Glutamatergic neuron (in vitro differentiated cells): Measurements from ENCODE around the gene ZNF672. TPM values are rescaled to one million over a fixed set of nuclear protein-coding genes. Genes with fewer than 3 reads are reported as not detected.

Source experiments
- DNase-seq: peaks from one replicate; pipeline ENCODE4 v3.0.0; 2022
- H3K27ac Mint-ChIP-seq: one replicate; pipeline ENCODE4 v1.8.0; 2020; ENCODE audit warnings: mild to moderate bottlenecking, mixed read lengths, inconsistent platforms; ENCODE audit not compliant: unreplicated experiment
- H3K27me3 Mint-ChIP-seq: one replicate; pipeline ENCODE4 v1.8.0; 2020; ENCODE audit warnings: mild to moderate bottlenecking, moderate library complexity, mixed read lengths, inconsistent platforms; ENCODE audit not compliant: unreplicated experiment
- H3K36me3 Mint-ChIP-seq: one replicate; pipeline ENCODE4 v1.8.0; 2020; ENCODE audit warnings: mild to moderate bottlenecking, mixed read lengths, inconsistent platforms; ENCODE audit not compliant: unreplicated experiment
- H3K4me1 Mint-ChIP-seq: one replicate; pipeline ENCODE4 v1.8.0; 2020; ENCODE audit warnings: mild to moderate bottlenecking, low read depth, mixed read lengths, inconsistent platforms; ENCODE audit not compliant: unreplicated experiment
- H3K4me3 Mint-ChIP-seq: one replicate; pipeline ENCODE4 v1.8.0; 2020; ENCODE audit warnings: mild to moderate bottlenecking, mixed read lengths, inconsistent platforms; ENCODE audit not compliant: unreplicated experiment
- H3K9me3 Mint-ChIP-seq: one replicate; pipeline ENCODE4 v1.8.0; 2020; ENCODE audit warnings: mild to moderate bottlenecking, moderate library complexity, mixed read lengths, inconsistent platforms; ENCODE audit not compliant: unreplicated experiment
- total RNA-seq: library from RNA; stranded (reverse); fragmentation: NEBNext Ultra II Directional; extraction: Animal tissue kit (Norgen Biotek cat#: 25700); gene quantifications from one replicate; pipeline ENCODE4 v1.2.1, GENCODE V29; 2021; ENCODE audit not compliant: unreplicated experiment
- TF ChIP-seq, protein P1 (sequence below): fragments of 200-600 bp; sonication (generic); IDR thresholded peaks from one replicate; pipeline ENCODE4 v1.5.0; 2021; ENCODE audit not compliant: partially characterized antibody, unreplicated experiment

The ZNF672 gene
- total RNA-seq, 1 donor from 2014 or later: 30.5 TPM

DNA sequence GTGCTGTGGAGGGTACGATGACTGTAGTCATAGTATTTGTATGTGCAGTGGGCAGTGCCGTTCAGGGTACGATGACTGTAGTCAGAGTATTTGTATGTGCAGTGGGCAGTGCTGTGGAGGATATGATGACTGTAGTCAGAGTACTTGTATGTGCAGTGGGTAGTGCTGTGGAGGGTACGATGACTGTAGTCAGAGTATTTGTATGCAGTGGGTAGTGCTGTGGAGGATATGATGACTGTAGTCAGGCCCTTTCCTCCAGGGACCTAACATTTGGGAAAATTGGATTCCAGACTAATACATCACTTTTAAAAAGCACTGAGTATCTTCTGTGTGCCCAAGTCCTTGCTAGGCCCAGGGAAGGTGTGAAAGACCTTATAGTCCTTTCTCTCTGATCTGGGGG lies 2.9 kb downstream of the ZNF672 start:
- peaks cover 2% of the 10 kb centered on the region for H3K9me3 Mint-ChIP-seq
- H3K27ac Mint-ChIP-seq: peak overlapping the region; percentile 33
- TF ChIP-seq, protein P1, sequence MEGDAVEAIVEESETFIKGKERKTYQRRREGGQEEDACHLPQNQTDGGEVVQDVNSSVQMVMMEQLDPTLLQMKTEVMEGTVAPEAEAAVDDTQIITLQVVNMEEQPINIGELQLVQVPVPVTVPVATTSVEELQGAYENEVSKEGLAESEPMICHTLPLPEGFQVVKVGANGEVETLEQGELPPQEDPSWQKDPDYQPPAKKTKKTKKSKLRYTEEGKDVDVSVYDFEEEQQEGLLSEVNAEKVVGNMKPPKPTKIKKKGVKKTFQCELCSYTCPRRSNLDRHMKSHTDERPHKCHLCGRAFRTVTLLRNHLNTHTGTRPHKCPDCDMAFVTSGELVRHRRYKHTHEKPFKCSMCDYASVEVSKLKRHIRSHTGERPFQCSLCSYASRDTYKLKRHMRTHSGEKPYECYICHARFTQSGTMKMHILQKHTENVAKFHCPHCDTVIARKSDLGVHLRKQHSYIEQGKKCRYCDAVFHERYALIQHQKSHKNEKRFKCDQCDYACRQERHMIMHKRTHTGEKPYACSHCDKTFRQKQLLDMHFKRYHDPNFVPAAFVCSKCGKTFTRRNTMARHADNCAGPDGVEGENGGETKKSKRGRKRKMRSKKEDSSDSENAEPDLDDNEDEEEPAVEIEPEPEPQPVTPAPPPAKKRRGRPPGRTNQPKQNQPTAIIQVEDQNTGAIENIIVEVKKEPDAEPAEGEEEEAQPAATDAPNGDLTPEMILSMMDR: no peak
- peak overlapping the region; percentile 42 for H3K4me3 Mint-ChIP-seq
- peaks cover 5% of the 10 kb centered on the region for H3K4me1 Mint-ChIP-seq
- no peak for DNase-seq
- H3K36me3 Mint-ChIP-seq: no peaks in the 10 kb centered on the region
- no peaks in the 10 kb centered on the region for H3K27me3 Mint-ChIP-seq

DNA sequence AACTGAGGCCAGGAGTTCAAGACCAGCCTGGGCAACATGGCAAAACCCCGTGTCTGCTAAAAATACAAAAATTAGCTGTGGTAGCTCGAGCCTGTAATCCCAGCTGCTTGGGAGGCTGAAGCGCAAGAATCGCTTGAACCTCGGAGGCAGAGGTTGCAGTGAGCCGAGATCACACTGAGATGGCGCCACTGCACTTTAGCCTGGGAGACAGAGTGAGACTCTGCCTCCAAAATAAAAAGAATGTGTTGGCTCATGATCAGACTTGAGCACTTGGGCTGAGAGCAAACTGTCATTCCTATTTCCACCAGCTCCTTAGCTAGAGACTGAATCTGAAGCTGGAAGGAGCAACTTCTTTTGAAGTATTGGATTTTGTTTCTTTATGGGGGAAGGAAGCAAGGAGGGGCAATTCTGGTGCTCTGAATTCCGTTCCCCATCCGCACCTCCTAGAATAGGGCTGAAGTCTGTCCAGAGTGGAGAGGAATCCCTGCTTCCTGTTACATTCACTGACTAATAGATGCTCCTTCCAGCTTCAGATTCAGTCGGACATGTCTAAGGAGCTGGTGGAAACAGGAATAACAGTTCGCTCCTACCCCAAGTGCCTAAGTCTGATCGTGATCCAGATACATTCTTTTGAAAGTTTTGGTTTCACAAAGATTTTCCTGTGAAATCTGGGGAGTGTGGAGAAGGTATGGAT lies 3.8 kb downstream of the ZNF672 start:
- peaks cover 5% of the 10 kb centered on the region for H3K4me1 Mint-ChIP-seq
- peaks cover 2% of the 10 kb centered on the region for H3K9me3 Mint-ChIP-seq
- no peak overlapping the region for H3K27ac Mint-ChIP-seq
- H3K27me3 Mint-ChIP-seq: peaks cover 5% of the 10 kb centered on the region
- DNase-seq: peak; percentile 71
- H3K36me3 Mint-ChIP-seq: no peaks in the 10 kb centered on the region
- TF ChIP-seq, protein P1: peak; percentile 40
- H3K4me3 Mint-ChIP-seq: no peak overlapping the region

DNA sequence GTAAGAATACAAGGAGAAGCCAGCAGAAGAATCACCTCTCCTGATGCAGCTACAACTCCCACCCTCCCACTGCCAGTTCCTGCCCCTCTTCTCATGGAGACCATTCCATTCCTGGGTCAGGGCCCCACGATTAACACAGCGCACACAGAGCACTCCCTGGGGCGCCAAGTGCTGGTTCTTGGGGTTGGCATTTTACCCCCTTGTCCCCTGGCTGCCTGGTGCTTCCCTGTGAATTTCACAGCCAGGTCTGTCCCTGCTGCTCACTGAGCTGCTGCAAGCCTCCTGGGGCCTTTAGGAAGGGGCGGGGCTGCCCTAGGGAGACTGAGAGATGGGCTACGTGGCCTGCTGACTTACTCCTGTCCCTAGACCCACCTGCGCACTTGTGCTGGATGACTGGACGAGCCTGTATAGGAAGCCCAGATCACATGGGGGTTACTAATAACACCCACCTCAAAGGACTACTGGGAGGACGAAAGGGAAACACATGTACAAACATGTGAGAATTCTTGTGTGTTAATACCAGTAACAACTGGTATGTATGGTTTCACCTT lies 4.8 kb downstream of the ZNF672 start:
- Mint-ChIP-seq H3K9me3 (peaks cover 2% of the 10 kb centered on the region), H3K4me3 (no peak overlapping the region), H3K4me1 (peaks cover 5% of the 10 kb centered on the region), H3K27ac (no peak overlapping the region), H3K36me3 (no peaks in the 10 kb centered on the region), H3K27me3 (peaks cover 6% of the 10 kb centered on the region)
- TF ChIP-seq, protein P1: no peak
- no peak for DNase-seq

DNA sequence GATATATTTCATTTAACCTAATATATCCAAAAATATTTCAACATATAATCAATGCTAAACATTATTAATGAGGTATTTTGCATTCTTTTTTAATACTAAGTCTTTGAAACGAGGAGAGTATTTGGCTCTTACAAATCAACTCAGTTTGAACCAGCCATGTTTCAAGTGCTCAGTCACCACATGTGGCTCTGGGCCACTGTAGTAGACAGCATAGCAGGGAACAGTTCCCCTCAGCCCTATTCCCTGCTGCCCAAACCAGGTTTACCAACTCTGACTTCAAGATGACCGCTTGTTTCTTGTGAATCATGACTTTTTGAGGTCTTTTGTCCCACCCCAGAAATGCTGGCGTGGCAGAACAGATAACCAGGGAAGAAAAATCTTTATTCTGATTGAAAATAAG lies 5.7 kb downstream of the ZNF672 start:
- no peak for DNase-seq
- Mint-ChIP-seq H3K4me3 (no peak overlapping the region), H3K36me3 (peaks cover 1% of the 10 kb centered on the region), H3K4me1 (peaks cover 5% of the 10 kb centered on the region), H3K27ac (no peak overlapping the region), H3K9me3 (peaks cover 2% of the 10 kb centered on the region), H3K27me3 (peaks cover 6% of the 10 kb centered on the region)
- TF ChIP-seq, protein P1: no peak

DNA sequence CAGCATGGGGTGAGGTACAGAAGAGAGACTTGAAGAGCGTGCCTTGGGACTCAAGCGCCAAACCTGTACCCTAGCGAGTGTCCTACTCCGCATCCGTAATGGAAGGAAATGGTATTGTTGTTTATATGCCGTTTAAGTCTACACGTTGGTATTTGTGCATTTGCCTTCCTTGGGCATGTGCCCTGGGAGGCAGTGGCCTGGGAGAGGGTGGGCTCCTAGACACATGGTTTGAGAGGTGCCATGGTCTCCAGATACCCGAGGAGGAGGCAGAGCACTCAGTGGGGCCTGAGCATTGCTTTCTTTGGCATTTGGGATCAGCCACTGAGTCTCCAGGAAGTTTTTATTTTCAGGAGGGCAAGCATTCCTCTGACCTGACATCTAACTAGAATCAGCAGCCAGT lies 6.5 kb downstream of the ZNF672 start:
- Mint-ChIP-seq H3K36me3 (peaks cover 5% of the 10 kb centered on the region), H3K4me3 (no peak overlapping the region), H3K4me1 (peaks cover 5% of the 10 kb centered on the region), H3K27ac (no peak overlapping the region), H3K27me3 (peaks cover 10% of the 10 kb centered on the region), H3K9me3 (no peaks in the 10 kb centered on the region)
- DNase-seq: no peak
- TF ChIP-seq, protein P1: no peak
